Smooth muscle cell (in vitro differentiated cells): Measurements from ENCODE around the gene ZBTB38. TPM values are rescaled to one million over a fixed set of nuclear protein-coding genes. Genes with fewer than 3 reads are reported as not detected.

Source experiments
- DNase-seq: peaks from one replicate; lab custom pipeline; 2025; ENCODE audit not compliant: unreplicated experiment; lab: John Stamatoyannopoulos, UW
- H2AFZ ChIP-seq: fragments of 200-600 bp; sonication (generic); 2 replicates; pipeline ENCODE4 v1.6.0; 2016; ENCODE audit warnings: antibody characterized with exemption, low read depth, mild to moderate bottlenecking
- H3F3A ChIP-seq: fragments of 200-600 bp; sonication (generic); 2 replicates; pipeline ENCODE4 v1.6.0; 2017; ENCODE audit warnings: antibody characterized with exemption, low read depth
- H3K27ac ChIP-seq: fragments of 200-600 bp; sonication (generic); 2 replicates; pipeline ENCODE4 v1.5.1; 2016; ENCODE audit warnings: low read depth, mild to moderate bottlenecking
- H3K27me3 ChIP-seq: fragments of 200-600 bp; sonication (generic); 2 replicates; pipeline ENCODE4 v1.6.1; 2016; ENCODE audit warnings: low read depth, mild to moderate bottlenecking
- H3K36me3 ChIP-seq: fragments of 200-600 bp; sonication (generic); 2 replicates; pipeline ENCODE4 v1.5.1; 2016; ENCODE audit warnings: low read depth
- H3K4me1 ChIP-seq: fragments of 200-600 bp; sonication (generic); 2 replicates; pipeline ENCODE4 v1.5.1; 2016; ENCODE audit warnings: low read depth
- H3K4me2 ChIP-seq: fragments of 200-600 bp; sonication (generic); 2 replicates; pipeline ENCODE4 v1.6.0; 2016; ENCODE audit warnings: mild to moderate bottlenecking
- H3K4me3 ChIP-seq: fragments of 200-600 bp; sonication (generic); 2 replicates; pipeline ENCODE4 v1.5.1; 2016; ENCODE audit warnings: mild to moderate bottlenecking
- H3K79me2 ChIP-seq: fragments of 200-600 bp; sonication (generic); 2 replicates; pipeline ENCODE4 v1.6.0; 2016; ENCODE audit warnings: low read depth, mild to moderate bottlenecking
- H3K9ac ChIP-seq: fragments of 200-600 bp; sonication (generic); 2 replicates; pipeline ENCODE4 v1.6.0; 2016; ENCODE audit warnings: low read depth
- H3K9me3 ChIP-seq: fragments of 200-600 bp; sonication (generic); replicated peaks from 2 replicates; pipeline ENCODE4 v1.5.1; 2016; ENCODE audit warnings: low read depth
- H4K20me1 ChIP-seq: fragments of 200-600 bp; sonication (generic); 2 replicates; pipeline ENCODE4 v1.6.0; 2016; ENCODE audit warnings: low read depth
- CTCF ChIP-seq: fragments of 200-600 bp; sonication (generic); IDR thresholded peaks from 2 replicates; pipeline ENCODE4 v1.5.1; 2017; ENCODE audit warnings: borderline replicate concordance, mild to moderate bottlenecking, antibody characterized with exemption; ENCODE audit not compliant: insufficient read depth, poor library complexity, severe bottlenecking
- WGBS: methylation state at CpG from one replicate; pipeline ENCODE4 v1.1.7; 2016; ENCODE audit warnings: low lambda C conversion rate; 5-methylcytosine and 5-hydroxymethylcytosine counted together
- polyA plus RNA-seq: library from polyadenylated mRNA; unstranded; fragments of >200 nt; fragmentation: Nextera tagmentation; extraction: Ambion mirVana; gene quantifications from 2 replicates; pipeline ENCODE4 v1.2.1, GENCODE V29; 2016
- total RNA-seq: library from RNA; depleted of rRNA; stranded (reverse); fragments of >200 nt; gene quantifications from 2 replicates; pipeline ENCODE4 v1.2.3, GENCODE V29; 2014

Gene ZBTB38
- total and polyA plus RNA-seq, 2 experiments from 2014 or later: 21.7 to 68.0 TPM

- H3K4me3 ChIP-seq: no peak overlapping the region
- H3F3A ChIP-seq: no peaks in the 10 kb centered on the region
- H3K27me3 ChIP-seq: no peaks in the 10 kb centered on the region
- no peaks in the 10 kb centered on the region for H4K20me1 ChIP-seq
- no peak overlapping the region for H3K4me2 ChIP-seq
- WGBS: 82% methylated on average over 5 of the region's 5 CpGs
- H2AFZ ChIP-seq: no peak overlapping the region
- H3K36me3 ChIP-seq: peaks cover 20% of the 10 kb centered on the region
- TF ChIP-seq CTCF: no peak
- peaks cover 3% of the 10 kb centered on the region for H3K79me2 ChIP-seq
- H3K9ac ChIP-seq: no peak overlapping the region
- DNase-seq: no peak
- H3K9me3 ChIP-seq: no peaks in the 10 kb centered on the region
- H3K27ac ChIP-seq: no peak overlapping the region
- peaks cover 36% of the 10 kb centered on the region for H3K4me1 ChIP-seq
Measured at GRCh38 chr3:141400073-141400971, 32.0 kb downstream of the ZBTB38 start.

GRCh38 chr3:141401095-141401494, 32.8 kb downstream of the ZBTB38 start:
- Histone ChIP-seq H3K36me3 (peaks cover 16% of the 10 kb centered on the region), H3K4me1 (peaks cover 42% of the 10 kb centered on the region), H3K4me3 (no peak overlapping the region), H3F3A (no peaks in the 10 kb centered on the region), H3K79me2 (peaks cover 3% of the 10 kb centered on the region), H2AFZ (no peak overlapping the region), H3K9ac (no peak overlapping the region), H3K4me2 (no peak overlapping the region), H3K27me3 (no peaks in the 10 kb centered on the region), H3K9me3 (no peaks in the 10 kb centered on the region), H4K20me1 (no peaks in the 10 kb centered on the region), H3K27ac (peak overlapping the region; percentile 37)
- TF ChIP-seq CTCF: no peak
- no peak for DNase-seq
- 95% methylated on average over 1 of the region's 1 CpG for whole genome bisulfite sequencing

GRCh38 chr3:141401573-141402475, 33.5 kb downstream of the ZBTB38 start:
- Histone ChIP-seq H3F3A (no peaks in the 10 kb centered on the region), H3K9ac (peak overlapping the region; percentile 82), H3K36me3 (peaks cover 9% of the 10 kb centered on the region), H2AFZ (peak overlapping the region; percentile 43), H3K4me3 (peak overlapping the region; percentile 71), H3K4me1 (peaks cover 42% of the 10 kb centered on the region), H3K4me2 (peak overlapping the region; percentile 95), H3K79me2 (peaks cover 3% of the 10 kb centered on the region), H3K9me3 (no peaks in the 10 kb centered on the region), H4K20me1 (no peaks in the 10 kb centered on the region), H3K27me3 (no peaks in the 10 kb centered on the region), H3K27ac (peak overlapping the region; percentile 37)
- no peak for TF ChIP-seq CTCF
- 11% methylated on average over 58 of the region's 59 CpGs for WGBS
- no peak for DNase-seq
